ENCODE data around the gene MTCH1.

The MTCH1 gene

GRCh38 chr6:37016995-37017394, 31.0 kb upstream of the MTCH1 start:
- DNase-seq (ENCODE audit: extremely low read depth, low read depth): no peak
- no peak for TF ChIP-seq CTCF (IDR thresholded peaks at IDR 0.05; ENCODE audit: low read depth, low read length, missing control alignments)
- no peak overlapping the region for H3K4me3 ChIP-seq (replicated peaks; ENCODE audit: low read depth, low read length)

- no peak for TF ChIP-seq CTCF (IDR thresholded peaks at IDR 0.05; ENCODE audit: low read depth, low read length, missing control alignments)
- no peak for DNase-seq (ENCODE audit: extremely low read depth, low read depth)
- no peak overlapping the region for H3K4me3 ChIP-seq (replicated peaks; ENCODE audit: low read depth, low read length)
These were observed 29.5 kb upstream of the MTCH1 start for GRCh38 chr6:37015532-37015931.

- DNase-seq (ENCODE audit: extremely low read depth, low read depth): no peak
- no peak overlapping the region for H3K4me3 ChIP-seq (replicated peaks; ENCODE audit: low read depth, low read length)
- TF ChIP-seq CTCF (IDR thresholded peaks at IDR 0.05; ENCODE audit: low read depth, low read length, missing control alignments): no peak
These were observed 28.7 kb upstream of the MTCH1 start for GRCh38 chr6:37014667-37015066.

- TF ChIP-seq CTCF (IDR thresholded peaks at IDR 0.05; ENCODE audit: low read depth, low read length, missing control alignments): no peak
- no peak overlapping the region for H3K4me3 ChIP-seq (replicated peaks; ENCODE audit: low read depth, low read length)
- DNase-seq (ENCODE audit: extremely low read depth, low read depth): no peak
These were observed 27.8 kb upstream of the MTCH1 start for GRCh38 chr6:37013516-37014491.

GRCh38 chr6:37011656-37012378, 25.8 kb upstream of the MTCH1 start:
- no peak for TF ChIP-seq CTCF (IDR thresholded peaks at IDR 0.05; ENCODE audit: low read depth, low read length, missing control alignments)
- no peak overlapping the region for H3K4me3 ChIP-seq (replicated peaks; ENCODE audit: low read depth, low read length)
- DNase-seq (ENCODE audit: extremely low read depth, low read depth): no peak

- no peak overlapping the region for H3K4me3 ChIP-seq (replicated peaks; ENCODE audit: low read depth, low read length)
- no peak for TF ChIP-seq CTCF (IDR thresholded peaks at IDR 0.05; ENCODE audit: low read depth, low read length, missing control alignments)
- no peak for DNase-seq (ENCODE audit: extremely low read depth, low read depth)
These were observed 24.5 kb upstream of the MTCH1 start for GRCh38 chr6:37010402-37010892.

Measured in HFF-Myc (cell line).